GM19239 (cell line): ENCODE data around the gene KSR2.

ENCODE experiments used
- DNase-seq: peaks from one replicate; pipeline ENCODE4 v3.0.0; 2011; ENCODE audit warnings: low spot score; ENCODE audit not compliant: insufficient read length
- FAIRE-seq: peaks from 2 replicates; lab custom pipeline; 2011; peaks lifted over from hg19 to GRCh38; lab: Jason Lieb, UNC

The KSR2 gene

DNA sequence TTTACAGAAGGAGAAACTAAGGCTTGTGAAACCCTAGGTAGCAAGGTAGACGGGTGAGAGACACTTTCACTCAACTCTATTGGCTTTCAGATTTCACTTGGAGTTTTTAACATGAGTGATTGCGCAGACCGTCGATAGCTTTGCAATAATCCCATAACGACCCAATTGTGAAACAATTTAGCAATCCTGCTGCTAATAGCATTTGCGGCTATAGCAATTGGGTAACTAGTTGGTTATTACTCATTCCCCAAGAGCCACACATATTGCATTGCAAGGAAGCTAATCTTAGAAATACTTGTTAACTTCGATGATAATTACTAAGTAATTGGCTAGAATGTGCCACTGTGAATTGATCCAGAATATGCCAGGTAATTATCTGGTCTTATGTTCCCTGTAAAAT, 447.4 kb downstream of the KSR2 start:
- DNase-seq = no peak

DNA sequence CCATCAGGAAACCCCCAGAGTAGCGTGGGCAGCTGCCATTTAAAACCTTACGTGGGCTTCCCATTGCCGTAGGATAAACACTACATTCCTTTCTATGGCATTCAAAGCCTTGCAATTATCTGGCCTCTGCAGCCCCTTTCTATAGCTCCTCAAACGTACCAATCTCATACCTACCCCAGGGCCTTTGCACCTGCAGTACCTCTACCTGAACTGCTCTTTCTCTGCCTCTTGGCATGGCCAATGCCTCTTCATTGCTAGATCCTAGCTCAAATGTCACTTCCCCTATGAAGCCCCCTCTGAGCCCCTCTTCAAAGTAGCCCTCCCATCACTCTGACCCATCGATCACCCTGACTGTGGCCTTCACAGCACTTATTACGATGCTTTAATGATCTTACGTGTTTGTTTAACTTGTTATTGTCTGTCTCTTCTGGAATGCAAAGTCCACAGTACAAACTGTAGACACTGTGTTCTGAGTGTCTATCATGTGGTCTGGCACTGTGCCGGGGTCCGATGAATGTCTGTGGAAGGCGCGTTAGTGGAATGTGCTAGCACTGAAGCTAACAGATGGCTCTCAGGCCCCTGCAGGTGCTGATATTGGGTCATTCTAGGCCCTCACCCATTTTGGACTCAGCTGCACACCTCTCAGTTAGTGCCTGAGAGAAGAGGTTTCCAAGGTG, 450.1 kb downstream of the KSR2 start:
- FAIRE-seq = no peak
- DNase-seq = no peak

More for the DNA sequence above, 447.4 kb downstream of the KSR2 start:
- no peak for FAIRE-seq

GRCh38 chr12:117517219-117517739, 451.5 kb downstream of the KSR2 start:
- no peak for DNase-seq
- FAIRE-seq = no peak

- DNase-seq (no peak), FAIRE-seq (no peak)
Measured at GRCh38 chr12:117516034-117516433, 452.8 kb downstream of the KSR2 start.

DNA sequence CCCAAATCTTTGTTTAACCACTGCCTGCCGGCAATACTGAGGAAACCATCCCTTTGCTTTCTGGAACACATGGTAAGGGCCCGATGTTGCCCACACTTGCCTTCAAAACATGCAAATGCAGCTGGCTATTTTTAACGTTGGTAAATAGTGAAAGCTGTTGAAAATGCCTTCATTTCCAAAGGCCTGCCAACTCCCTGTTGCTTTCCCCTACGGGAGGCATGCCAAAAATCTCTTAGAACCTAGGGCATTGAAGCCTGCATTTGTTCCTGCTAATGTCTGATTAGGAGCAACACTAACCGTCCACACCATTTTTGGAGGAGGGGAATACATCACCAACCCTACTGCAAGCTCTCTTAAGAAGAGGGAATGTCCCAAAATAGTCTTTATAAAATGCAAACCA, 454.8 kb downstream of the KSR2 start:
- DNase-seq (no peak), FAIRE-seq (no peak)

GRCh38 chr12:117513353-117513752, 455.4 kb downstream of the KSR2 start:
- FAIRE-seq = no peak
- DNase-seq = no peak

DNA sequence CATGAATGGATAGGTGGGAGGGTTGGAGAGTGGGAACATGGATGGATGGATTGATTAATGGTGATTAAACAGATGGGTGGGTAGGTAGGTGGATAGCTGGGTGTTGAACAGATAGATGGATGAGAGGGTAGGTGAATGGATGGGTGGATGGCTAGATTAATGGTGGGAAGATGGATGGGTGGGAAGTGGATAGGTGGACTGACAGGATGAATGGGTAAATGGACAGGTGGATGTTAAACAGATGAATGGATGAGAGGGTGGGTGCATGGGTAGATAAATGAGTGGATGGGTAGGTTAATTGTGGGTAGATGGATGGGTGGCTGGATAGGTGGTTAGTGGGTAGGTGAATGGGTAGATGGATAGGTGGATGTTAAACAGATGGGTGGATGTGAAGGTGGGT, 460.3 kb downstream of the KSR2 start:
- no peak for FAIRE-seq

DNA sequence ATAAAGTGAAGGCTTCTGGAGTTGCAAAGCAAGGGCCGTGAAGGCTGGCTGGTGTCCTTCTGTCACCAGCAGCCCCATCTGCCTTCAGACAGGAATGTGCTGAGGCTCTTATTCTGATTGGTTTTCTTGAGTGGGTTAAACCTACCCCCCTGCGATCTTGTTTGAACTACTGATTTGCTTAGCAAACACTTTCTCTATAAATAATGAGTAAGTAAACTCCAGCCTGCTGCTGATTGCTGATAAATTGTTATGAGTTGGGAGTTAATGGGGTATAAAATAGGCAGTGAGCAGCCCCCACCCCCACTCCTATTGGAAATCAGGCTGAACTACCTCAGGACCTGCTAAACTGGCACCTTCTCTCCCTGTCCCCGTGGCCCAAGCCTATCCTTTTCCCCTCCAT, 461.2 kb downstream of the KSR2 start:
- DNase-seq (no peak), FAIRE-seq (no peak)

More for the DNA sequence above, 460.3 kb downstream of the KSR2 start:
- no peak for DNase-seq

- no peak for FAIRE-seq
Measured at GRCh38 chr12:117506333-117506732, 462.5 kb downstream of the KSR2 start.

GRCh38 chr12:117502633-117503032, 466.2 kb downstream of the KSR2 start:
- DNase-seq (no peak), FAIRE-seq (no peak)

More at GRCh38 chr12:117506333-117506732, 462.5 kb downstream of the KSR2 start:
- no peak for DNase-seq

DNA sequence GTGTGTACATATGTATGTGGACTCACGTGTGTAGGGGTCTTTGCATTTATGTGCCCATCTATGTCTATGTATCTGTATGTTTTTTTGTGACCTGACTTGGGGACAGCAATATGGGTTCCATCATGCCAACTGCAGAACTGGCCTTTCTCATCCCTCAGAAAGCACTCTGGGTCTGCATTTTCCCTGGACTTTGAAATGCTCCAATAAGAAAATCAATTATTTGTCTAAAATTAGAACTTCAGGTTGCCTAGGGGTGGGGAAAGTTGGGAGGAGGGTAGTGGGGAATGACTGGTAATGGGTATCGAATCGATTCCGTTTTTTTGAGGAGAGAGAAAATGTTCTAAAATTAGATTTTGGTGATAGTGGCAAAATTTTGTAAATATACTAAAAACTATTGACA, 466.6 kb downstream of the KSR2 start:
- no peak for DNase-seq
- no peak for FAIRE-seq

GRCh38 chr12:117501076-117501869, 467.5 kb downstream of the KSR2 start:
- FAIRE-seq = no peak
- DNase-seq = no peak

GRCh38 chr12:117499759-117500485, 468.9 kb downstream of the KSR2 start:
- DNase-seq (no peak), FAIRE-seq (no peak)

GRCh38 chr12:117498880-117499279, 469.9 kb downstream of the KSR2 start:
- no peak for FAIRE-seq

DNA sequence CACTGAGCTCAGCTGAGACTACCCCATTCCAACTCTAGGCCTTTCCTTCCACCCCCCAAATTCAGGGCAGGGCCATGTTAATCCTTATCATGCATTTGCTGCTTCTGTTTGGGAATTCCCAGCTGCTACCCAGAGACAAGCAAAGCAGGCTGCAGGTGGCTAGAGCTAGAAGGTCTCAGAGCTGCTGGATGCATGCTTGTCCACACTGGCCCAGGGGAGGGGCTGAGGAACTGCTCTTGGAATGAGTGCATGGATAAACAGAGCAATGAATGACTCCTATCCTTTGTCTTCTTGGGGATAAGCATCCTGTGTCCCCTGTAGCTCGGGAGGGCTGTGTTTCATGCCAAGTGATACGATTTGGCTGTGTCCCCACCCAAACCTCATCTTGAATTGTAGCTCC, 470.5 kb downstream of the KSR2 start:
- DNase-seq = no peak
- no peak for FAIRE-seq

More at GRCh38 chr12:117498880-117499279, 469.9 kb downstream of the KSR2 start:
- DNase-seq = no peak

- DNase-seq (no peak), FAIRE-seq (no peak)
Measured at GRCh38 chr12:117497407-117497806, 471.4 kb downstream of the KSR2 start.

- FAIRE-seq (no peak), DNase-seq (no peak)
Measured at GRCh38 chr12:117494833-117495655, 473.7 kb downstream of the KSR2 start.

DNA sequence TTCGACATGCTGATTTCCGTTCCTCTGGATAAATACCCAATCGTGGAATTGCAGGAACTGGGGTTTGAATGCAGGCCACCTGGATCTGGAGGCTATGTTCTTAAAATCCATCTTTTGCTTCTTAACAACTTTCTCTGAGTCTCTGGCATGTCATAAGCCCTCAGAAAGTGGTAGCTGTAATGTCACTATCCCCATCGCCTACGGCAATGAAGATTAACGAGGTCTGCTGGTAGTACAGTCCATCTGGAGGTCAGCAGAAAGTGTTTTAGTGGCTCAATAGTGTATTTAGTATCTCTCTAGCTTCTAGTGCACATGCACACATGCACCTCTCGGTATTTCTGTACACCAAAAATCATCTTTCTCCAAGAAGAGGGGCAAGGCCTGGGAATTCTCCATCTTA, 477.1 kb downstream of the KSR2 start:
- no peak for FAIRE-seq

DNA sequence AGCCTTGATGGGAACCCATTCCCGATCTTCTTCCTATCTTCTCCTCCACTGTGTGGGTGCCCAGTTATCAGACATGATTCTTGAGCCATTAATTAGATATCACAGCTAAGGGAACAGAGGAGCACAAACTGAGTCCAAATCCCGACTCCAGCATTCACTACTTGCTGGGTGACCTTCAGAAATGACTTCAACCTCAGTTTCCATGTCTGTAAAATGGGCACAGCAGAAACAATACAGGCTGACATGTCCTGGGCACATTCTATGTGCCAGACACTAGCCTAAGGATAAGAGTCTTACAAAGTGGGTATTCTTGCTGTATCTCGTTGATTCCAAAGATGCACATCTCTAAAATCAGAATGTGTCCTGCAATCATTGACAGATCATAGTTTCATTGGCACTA, 478.7 kb downstream of the KSR2 start:
- DNase-seq (no peak), FAIRE-seq (no peak)

More for the DNA sequence above, 477.1 kb downstream of the KSR2 start:
- DNase-seq = no peak

DNA sequence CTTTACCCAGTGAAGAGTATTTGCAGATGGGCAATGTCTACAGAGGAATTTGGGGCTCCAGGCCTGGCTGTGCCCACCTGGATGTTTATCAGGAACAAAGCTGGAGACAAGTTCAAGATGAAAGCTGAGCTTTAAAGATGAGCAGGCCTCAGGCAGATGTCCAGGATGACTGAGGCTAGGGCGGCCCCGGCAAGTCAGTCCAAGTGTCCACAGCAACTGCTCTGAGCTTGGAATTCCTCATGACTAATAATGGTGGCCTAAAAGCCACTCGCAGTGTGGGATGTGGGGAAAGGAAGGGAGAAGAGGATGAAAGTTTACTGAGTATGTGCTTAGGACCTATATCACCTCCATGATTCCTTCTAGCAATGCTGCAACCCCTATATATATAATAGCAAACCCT, 479.1 kb downstream of the KSR2 start:
- no peak for FAIRE-seq
- DNase-seq = no peak
